Right lung (tissue), 10 donors: ENCODE data around the gene GTF3C5. TPM values are rescaled to one million over a fixed set of nuclear protein-coding genes. Genes with fewer than 3 reads are reported as not detected.
"Not testable (repeated sequence)": the region's sequence is repeated elsewhere in the genome, so short reads cannot be mapped to it uniquely, and the experiment has no call there.

Experiments
- DNase-seq, 2 donors: peaks; one replicate each; pipeline ENCODE4 v3.0.0-alpha.2; 2013
- long read RNA-seq, 8 donors: transcript quantifications; one replicate each; lab custom pipeline, GENCODE V29; 2026
- polyA plus RNA-seq, 5 donors: library from polyadenylated mRNA; unstranded; fragments of 120-200 nt; gene quantifications; one replicate each; pipeline versions ENCODE4 v1.2.1 to v1.2.3, GENCODE V29; 2013; ENCODE audit warnings: inconsistent platforms in 1 of 5, low replicate concordance in 1 of 5; ENCODE audit not compliant: insufficient read length in 5 of 5, insufficient read depth in 1 of 5

GTF3C5 gene
- 10 to 100 TPM; 59.8 to 69.5 (median 66.5) TPM for polyA plus RNA-seq
- long read RNA-seq, donor 1, transcript GTF3C5-202 (11 exons, 2,406 nt), result major isoform, 11 of 31 reads
- long read RNA-seq, donor 1, partial matches to known transcripts, result 13 of 31 reads
- long read RNA-seq, donor 1, other reads (novel, unspliced or antisense), result 0 of 31 reads
- long read RNA-seq, donor 2, transcript GTF3C5-202 (11 exons, 2,406 nt), result major isoform, 6 of 10 reads
- long read RNA-seq, donor 2, partial matches to known transcripts, result 0 of 10 reads
- long read RNA-seq, donor 2, other reads (novel, unspliced or antisense), result 0 of 10 reads
- long read RNA-seq, donor 3, transcript GTF3C5-210 (3 exons, 696 nt), result major isoform, 6 of 54 reads
- long read RNA-seq, donor 3, partial matches to known transcripts, result 44 of 54 reads
- long read RNA-seq, donor 3, other reads (novel, unspliced or antisense), result 0 of 54 reads
- long read RNA-seq, donor 4, transcript GTF3C5-202 (11 exons, 2,406 nt), result major isoform, 9 of 11 reads
- long read RNA-seq, donor 4, partial matches to known transcripts, result 0 of 11 reads
- long read RNA-seq, donor 4, other reads (novel, unspliced or antisense), result 0 of 11 reads
- long read RNA-seq, donor 5, partial matches to known transcripts, result 6 of 10 reads
- long read RNA-seq, donor 5, other reads (novel, unspliced or antisense), result 0 of 10 reads
- long read RNA-seq, donor 6, transcript GTF3C5-202 (11 exons, 2,406 nt), result major isoform, 12 of 22 reads
- long read RNA-seq, donor 6, partial matches to known transcripts, result 6 of 22 reads
- long read RNA-seq, donor 6, other reads (novel, unspliced or antisense), result 0 of 22 reads
- long read RNA-seq, donor 7, transcript GTF3C5-202 (11 exons, 2,406 nt), result major isoform, 9 of 12 reads
- long read RNA-seq, donor 7, partial matches to known transcripts, result 0 of 12 reads
- long read RNA-seq, donor 7, other reads (novel, unspliced or antisense), result 0 of 12 reads
- long read RNA-seq, donor 8, partial matches to known transcripts, result 0 of 2 reads
- long read RNA-seq, donor 8, other reads (novel, unspliced or antisense), result 0 of 2 reads

GRCh38 chr9:133030317-133031129, at the start of gene GTF3C5:
Gene GTF3C5, plus strand, starts transcription at chr9:133030997. Its CDS starts 15 bp downstream, at chr9:133031012.
- peak; percentile 96 to 97 for DNase-seq

GRCh38 chr9:132982458-132982857, 48.3 kb upstream of the GTF3C5 start:
- no peak for DNase-seq

- no peak for DNase-seq
These were observed 47.2 kb upstream of the GTF3C5 start for GRCh38 chr9:132983491-132984201.

- DNase-seq, result no peak
These were observed 46.4 kb upstream of the GTF3C5 start for GRCh38 chr9:132984202-132985070.

- DNase-seq, result no peak
These were observed 45.8 kb upstream of the GTF3C5 start for GRCh38 chr9:132985071-132985350.

- no peak for DNase-seq
These were observed 45.3 kb upstream of the GTF3C5 start for GRCh38 chr9:132985489-132985888.

GRCh38 chr9:132986114-132986513, 44.7 kb upstream of the GTF3C5 start:
- no peak for DNase-seq

- no peak for DNase-seq
These were observed 43.9 kb upstream of the GTF3C5 start for GRCh38 chr9:132986640-132987620.

- no peak for DNase-seq
These were observed 42.4 kb upstream of the GTF3C5 start for GRCh38 chr9:132988244-132989013.

GRCh38 chr9:132989014-132989310, 41.8 kb upstream of the GTF3C5 start:
- DNase-seq, result no peak

- DNase-seq, result no peak
These were observed 41.3 kb upstream of the GTF3C5 start for GRCh38 chr9:132989414-132989996.

- not testable (repeated sequence) for DNase-seq
These were observed 40.7 kb upstream of the GTF3C5 start for GRCh38 chr9:132989998-132990557.

- no peak for DNase-seq
These were observed 40.0 kb upstream of the GTF3C5 start for GRCh38 chr9:132990781-132991180.

- no peak for DNase-seq
These were observed 39.2 kb upstream of the GTF3C5 start for GRCh38 chr9:132991351-132992300.

GRCh38 chr9:132993511-132993939, 37.3 kb upstream of the GTF3C5 start:
- no peak for DNase-seq
